HEK293 (cell line): ENCODE data around the gene SPTBN1.

Experiments used
- CTCF ChIA-PET: fragments of 350-600 bp; formaldehyde crosslinking; extraction: SDS; loops from one replicate; lab custom pipeline; 2021; ENCODE audit warnings: antibody characterized with exemption; lab: Yijun Ruan, JAX
- POLR2A ChIA-PET: fragments of 300-600 bp; formaldehyde crosslinking; extraction: SDS; loops from one replicate; lab custom pipeline; 2020; ENCODE audit warnings: antibody characterized with exemption, inconsistent platforms; lab: Yijun Ruan, JAX
- H3K27ac ChIP-seq: fragments of 200-500 bp; sonication (Bioruptor generic); 2 replicates; pipeline ENCODE4 v1.5.1; 2014; ENCODE audit warnings: low read depth, low read length, control low read depth, inconsistent platforms; ENCODE audit errors: extremely low read depth
- H3K36me3 ChIP-seq, 2 experiments: fragments of 200-500 bp in 1 of 2; sonication (Bioruptor generic) in 1 of 2; 1 replicate in 1 of 2; 2 replicates in 1 of 2; pipeline ENCODE4 v1.5.1; 2014 to 2017; ENCODE audit warnings: inconsistent platforms in 2 of 2, low read length in 2 of 2; ENCODE audit not compliant: control insufficient read depth in 2 of 2, insufficient read depth in 1 of 2
- H3K4me1 ChIP-seq: fragments of 200-500 bp; sonication (Bioruptor generic); 2 replicates; pipeline ENCODE4 v1.5.1; 2014; ENCODE audit warnings: mild to moderate bottlenecking, low read length, inconsistent platforms; ENCODE audit not compliant: control insufficient read depth, insufficient read depth
- H3K4me3 ChIP-seq: 2 replicates; pipeline ENCODE4 v1.5.1; 2011; ENCODE audit warnings: low read depth, mild to moderate bottlenecking, control low read depth, low read length, moderate library complexity
- H3K9me3 ChIP-seq: fragments of 200-500 bp; sonication (Bioruptor generic); 2 replicates; pipeline ENCODE4 v1.5.1; 2014; ENCODE audit warnings: low read depth, low read length, inconsistent platforms; ENCODE audit not compliant: control insufficient read depth, insufficient read depth
- HOXC10 ChIP-seq: sonication (generic); formaldehyde crosslinking; IDR thresholded peaks from 2 replicates; pipeline ENCODE4 v1.8.1; 2023; ENCODE audit warnings: mild to moderate bottlenecking, missing genetic modification reagents
- KLF10 ChIP-seq: fragments of 450-650 bp; IDR thresholded peaks from 2 replicates; pipeline ENCODE4 v1.5.1; 2018; ENCODE audit warnings: missing biosample characterization, mild to moderate bottlenecking, missing genetic modification characterization
- KLF16 ChIP-seq: fragments of 450-650 bp; formaldehyde crosslinking; IDR thresholded peaks from 2 replicates; pipeline ENCODE4 v1.5.1; 2017; ENCODE audit warnings: missing biosample characterization, missing genetic modification characterization
- PRDM6 ChIP-seq: fragments of 450-650 bp; formaldehyde crosslinking; IDR thresholded peaks from 2 replicates; pipeline ENCODE4 v1.5.1; 2017; ENCODE audit warnings: missing biosample characterization, missing genetic modification characterization
- TCF7L2 ChIP-seq: IDR thresholded peaks from 2 replicates; pipeline ENCODE4 v1.6.1; 2011; ENCODE audit warnings: low read depth, mild to moderate bottlenecking, inconsistent platforms, low read length, moderate library complexity, borderline replicate concordance
- ZBTB11 ChIP-seq: fragments of 450-650 bp; formaldehyde crosslinking; conservative IDR thresholded peaks from 2 replicates; pipeline ENCODE4 v1.5.1; 2016; ENCODE audit warnings: low read depth, missing biosample characterization, missing genetic modification characterization
- ZBTB48 ChIP-seq: fragments of 450-650 bp; formaldehyde crosslinking; IDR thresholded peaks from 2 replicates; pipeline ENCODE4 v1.5.1; 2016; ENCODE audit warnings: missing biosample characterization, missing genetic modification characterization
- ZBTB8A ChIP-seq: fragments of 450-650 bp; formaldehyde crosslinking; IDR thresholded peaks from 2 replicates; pipeline ENCODE4 v1.5.1; 2016; ENCODE audit warnings: missing biosample characterization, missing genetic modification characterization
- ZNF157 ChIP-seq: fragments of 450-650 bp; formaldehyde crosslinking; IDR thresholded peaks from 2 replicates; pipeline ENCODE4 v1.5.1; 2016; ENCODE audit warnings: missing biosample characterization, missing genetic modification characterization
- ZNF16 ChIP-seq: fragments of 450-650 bp; formaldehyde crosslinking; IDR thresholded peaks from 2 replicates; pipeline ENCODE4 v1.5.1; 2016; ENCODE audit warnings: low read depth, missing biosample characterization, missing genetic modification characterization
- ZNF174 ChIP-seq: fragments of 450-650 bp; formaldehyde crosslinking; IDR thresholded peaks from 2 replicates; pipeline ENCODE4 v1.5.0; 2017; ENCODE audit warnings: missing biosample characterization, mild to moderate bottlenecking, missing genetic modification characterization
- ZNF2 ChIP-seq: fragments of 450-650 bp; formaldehyde crosslinking; IDR thresholded peaks from 2 replicates; pipeline ENCODE4 v1.5.1; 2016; ENCODE audit warnings: missing biosample characterization, missing genetic modification characterization
- ZNF26 ChIP-seq: fragments of 450-650 bp; formaldehyde crosslinking; IDR thresholded peaks from 2 replicates; pipeline ENCODE4 v1.5.1; 2016; ENCODE audit warnings: missing biosample characterization, missing genetic modification characterization
- ZNF350 ChIP-seq: fragments of 450-650 bp; formaldehyde crosslinking; IDR thresholded peaks from 2 replicates; pipeline ENCODE4 v1.5.0; 2017; ENCODE audit warnings: missing biosample characterization, mild to moderate bottlenecking, missing genetic modification characterization
- ZNF366 ChIP-seq: fragments of 450-650 bp; formaldehyde crosslinking; conservative IDR thresholded peaks from 2 replicates; pipeline ENCODE4 v1.5.1; 2016; ENCODE audit warnings: missing biosample characterization, missing genetic modification characterization
- ZNF404 ChIP-seq: fragments of 450-650 bp; formaldehyde crosslinking; IDR thresholded peaks from 2 replicates; pipeline ENCODE4 v1.5.1; 2017; ENCODE audit warnings: missing biosample characterization, missing genetic modification characterization
- ZNF416 ChIP-seq: fragments of 450-650 bp; formaldehyde crosslinking; IDR thresholded peaks from 2 replicates; pipeline ENCODE4 v1.5.1; 2016; ENCODE audit warnings: missing biosample characterization, missing genetic modification characterization
- ZNF521 ChIP-seq: fragments of 450-650 bp; formaldehyde crosslinking; IDR thresholded peaks from 2 replicates; pipeline ENCODE4 v1.5.1; 2017; ENCODE audit warnings: missing biosample characterization, mild to moderate bottlenecking, missing genetic modification characterization
- ZNF555 ChIP-seq: fragments of 450-650 bp; formaldehyde crosslinking; conservative IDR thresholded peaks from 2 replicates; pipeline ENCODE4 v1.5.1; 2017; ENCODE audit warnings: missing biosample characterization, mild to moderate bottlenecking, missing genetic modification characterization, inconsistent platforms
- ZNF561 ChIP-seq: fragments of 450-650 bp; IDR thresholded peaks from 2 replicates; pipeline ENCODE4 v1.5.1; 2018; ENCODE audit warnings: missing biosample characterization, missing genetic modification characterization, borderline replicate concordance
- ZNF596 ChIP-seq: fragments of 450-650 bp; IDR thresholded peaks from 2 replicates; pipeline ENCODE4 v1.5.0; 2018; ENCODE audit warnings: missing biosample characterization, mild to moderate bottlenecking, missing genetic modification characterization, moderate library complexity
- ZNF610 ChIP-seq: fragments of 450-650 bp; formaldehyde crosslinking; IDR thresholded peaks from 2 replicates; pipeline ENCODE4 v1.5.1; 2016; ENCODE audit warnings: missing biosample characterization, missing genetic modification characterization, borderline replicate concordance
- ZNF658 ChIP-seq: fragments of 450-650 bp; formaldehyde crosslinking; IDR thresholded peaks from 2 replicates; pipeline ENCODE4; 2016; ENCODE audit warnings: missing biosample characterization, missing genetic modification characterization
- ZNF707 ChIP-seq: fragments of 450-650 bp; formaldehyde crosslinking; IDR thresholded peaks from 2 replicates; pipeline ENCODE4 v1.5.1; 2016; ENCODE audit warnings: missing biosample characterization, missing genetic modification characterization
- ZNF747 ChIP-seq: fragments of 450-650 bp; formaldehyde crosslinking; IDR thresholded peaks from 2 replicates; pipeline ENCODE4 v1.5.1; 2016; ENCODE audit warnings: missing biosample characterization, missing genetic modification characterization
- ZNF830 ChIP-seq: fragments of 450-650 bp; IDR thresholded peaks from 2 replicates; pipeline ENCODE4 v1.5.0; 2018; ENCODE audit warnings: missing biosample characterization, missing genetic modification characterization, low read depth, mild to moderate bottlenecking, moderate library complexity

SPTBN1 gene

GRCh38 chr2:54416166-54416813 lies 39.8 kb upstream of the SPTBN1 start:
- ChIA-PET POLR2A (no interaction called here), CTCF (no interaction called here)
- no peaks in the 10 kb centered on the region for H3K36me3 ChIP-seq
- no peak overlapping the region for H3K27ac ChIP-seq
- H3K4me3 ChIP-seq = no peak overlapping the region
- no peaks in the 10 kb centered on the region for H3K9me3 ChIP-seq
- no peaks in the 10 kb centered on the region for H3K4me1 ChIP-seq
- no peak for TF ChIP-seq ZNF521 (tag by site-specific recombination)
- TF ChIP-seq ZNF596 (tag by site-specific recombination) = no peak
- TF ChIP-seq ZNF747 (tag by site-specific recombination) = no peak
- TF ChIP-seq ZNF404 (tag by site-specific recombination) = no peak
- no peak for TF ChIP-seq ZNF2 (tag by site-specific recombination)
- TF ChIP-seq KLF10 (tag by site-specific recombination) = no peak
- no peak for TF ChIP-seq ZNF26
- TF ChIP-seq ZNF610 (tag by site-specific recombination) = no peak
- no peak for TF ChIP-seq ZBTB48 (tag by site-specific recombination)
- no peak for TF ChIP-seq ZNF555 (tag by site-specific recombination)
- no peak for TF ChIP-seq ZNF174 (tag by site-specific recombination)
- TF ChIP-seq ZNF350 (tag by site-specific recombination) = no peak
- TF ChIP-seq, all 188 proteins: peak for 0

GRCh38 chr2:54416938-54417337 lies 39.2 kb upstream of the SPTBN1 start:
- Histone ChIP-seq H3K4me1 (no peaks in the 10 kb centered on the region), H3K36me3 (no peaks in the 10 kb centered on the region), H3K27ac (no peak overlapping the region), H3K4me3 (no peak overlapping the region), H3K9me3 (no peaks in the 10 kb centered on the region)
- TF ChIP-seq ZNF707 (no peak), ZNF561 (no peak), ZNF366 (no peak), ZNF416 (no peak), ZNF16 (tag by site-specific recombination) (no peak), TCF7L2 (no peak), ZNF830 (no peak)
- POLR2A ChIA-PET = no interaction called here
- CTCF ChIA-PET = no interaction called here

GRCh38 chr2:54417577-54417976 lies 38.5 kb upstream of the SPTBN1 start:
- POLR2A ChIA-PET = no interaction called here
- Histone ChIP-seq H3K4me3 (no peak overlapping the region), H3K36me3 (no peaks in the 10 kb centered on the region), H3K9me3 (no peaks in the 10 kb centered on the region), H3K4me1 (no peaks in the 10 kb centered on the region), H3K27ac (no peak overlapping the region)
- CTCF ChIA-PET = no interaction called here
- no peak for TF ChIP-seq ZNF658 (tag by site-specific recombination)
- TF ChIP-seq ZBTB11 (tag by site-specific recombination) = no peak
- TF ChIP-seq HOXC10 (CRISPR knock-in tag) = no peak
- TF ChIP-seq KLF16 = no peak
- TF ChIP-seq KLF10 (tag by site-specific recombination) = no peak
- TF ChIP-seq ZNF157 (tag by site-specific recombination) = no peak
- no peak for TF ChIP-seq PRDM6
- no peak for TF ChIP-seq ZBTB8A (tag by site-specific recombination)
